ENCODE data around the gene UFL1.
"Not testable (repeated sequence)": the region's sequence is repeated elsewhere in the genome, so short reads cannot be mapped to it uniquely, and the experiment has no call there.

The UFL1 gene

DNA sequence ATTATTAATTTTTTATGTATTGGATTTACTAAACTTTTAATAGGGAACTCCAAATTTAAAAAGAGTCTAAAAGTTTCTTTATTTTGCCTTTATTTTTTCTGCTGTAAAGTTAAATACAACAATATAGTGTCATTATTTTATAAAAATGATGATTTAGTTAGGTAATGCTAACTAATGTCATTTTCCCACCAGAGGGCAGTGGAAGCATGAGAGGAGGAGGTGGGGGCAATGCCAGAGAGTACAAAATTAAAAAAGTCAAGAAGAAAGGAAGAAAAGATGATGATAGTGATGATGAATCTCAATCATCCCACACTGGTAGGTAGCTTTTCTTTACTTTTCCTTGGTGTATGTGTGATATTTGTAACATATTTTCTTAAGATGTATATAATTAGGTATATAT is 21.1 kb downstream of the UFL1 start:
- Mint-ChIP-seq H3K36me3 (peaks cover 36 to 45% of the 10 kb centered on the region in 2 donors), H3K4me3 (no peak overlapping the region), H3K9me3 (no peaks in the 10 kb centered on the region), H3K4me1 (no peaks in the 10 kb centered on the region), H3K27ac (no peak overlapping the region), H3K27me3 (no peaks in the 10 kb centered on the region)
- ATAC-seq (replicated peaks) (no peak), DNase-seq (no peak)

DNA sequence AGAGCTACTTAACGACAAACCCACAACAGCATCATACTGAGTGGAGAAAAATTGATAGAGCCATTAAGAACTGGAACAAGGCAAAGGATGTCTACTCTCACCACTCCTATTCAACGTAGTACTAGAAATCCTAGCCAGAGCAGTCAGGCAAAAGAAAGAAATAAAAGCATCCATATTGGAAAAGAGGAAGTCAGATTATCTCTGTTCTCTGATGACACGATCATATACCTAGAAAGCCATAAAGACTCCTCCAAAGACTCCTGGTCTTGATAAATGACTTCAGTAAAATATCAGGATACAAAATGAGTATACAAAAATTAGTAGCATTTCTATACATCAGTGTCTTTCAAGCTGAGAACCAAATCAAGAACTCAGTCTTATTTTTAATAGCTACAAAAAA is 24.3 kb downstream of the UFL1 start:
- Mint-ChIP-seq H3K4me3 (no peak overlapping the region), H3K4me1 (no peaks in the 10 kb centered on the region), H3K27ac (no peak overlapping the region), H3K27me3 (no peaks in the 10 kb centered on the region), H3K36me3 (peaks cover 33 to 45% of the 10 kb centered on the region in 2 donors), H3K9me3 (no peaks in the 10 kb centered on the region)
- DNase-seq (no peak), ATAC-seq (replicated peaks) (no peak)

DNA sequence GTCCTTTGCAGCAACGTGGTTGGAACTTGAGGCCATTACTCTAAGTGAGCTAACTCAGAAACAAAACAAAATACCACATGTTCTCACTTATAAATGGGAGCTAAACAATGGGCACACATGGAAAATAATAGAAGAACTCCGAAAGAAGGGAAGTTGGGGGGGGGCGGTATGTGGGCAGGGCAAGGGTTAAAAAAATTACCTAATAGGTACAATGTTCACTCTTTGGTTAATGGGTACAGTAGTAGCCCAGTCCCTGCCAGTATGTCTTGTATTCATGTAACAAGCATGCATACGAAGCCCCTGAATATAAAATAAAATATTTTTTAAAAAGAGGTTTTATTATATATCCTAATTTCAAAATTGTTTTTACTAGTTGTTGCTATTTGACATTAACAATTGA is 26.0 kb downstream of the UFL1 start:
- Mint-ChIP-seq H3K27ac (no peak overlapping the region), H3K27me3 (no peaks in the 10 kb centered on the region)

DNA sequence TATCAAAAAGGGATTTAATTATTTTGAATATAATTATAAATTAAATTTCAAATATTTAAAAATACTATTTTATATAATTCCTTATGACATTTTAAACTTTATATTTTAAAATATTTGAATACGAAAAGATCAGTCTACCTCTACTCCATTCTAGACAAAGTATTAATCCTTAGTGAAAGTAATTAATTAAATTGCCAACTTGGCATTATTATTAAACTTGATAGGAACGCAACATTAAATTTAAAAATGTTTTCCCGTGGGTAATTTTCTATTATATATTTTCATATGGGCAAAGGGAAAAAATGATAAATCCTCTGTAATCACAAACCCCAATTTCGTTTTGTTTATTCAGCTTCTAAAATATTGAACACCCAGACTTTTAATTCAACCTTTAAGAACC is 33.0 kb downstream of the UFL1 start:
- H3K9me3 Mint-ChIP-seq, result peaks cover 0 to 2% of the 10 kb centered on the region in 2 donors
- no peaks in the 10 kb centered on the region for H3K27me3 Mint-ChIP-seq
- DNase-seq (no peak), ATAC-seq (replicated peaks) (no peak)
- peaks cover 34 to 46% of the 10 kb centered on the region in 2 donors for H3K36me3 Mint-ChIP-seq
- no peaks in the 10 kb centered on the region for H3K4me1 Mint-ChIP-seq
- no peak overlapping the region for H3K27ac Mint-ChIP-seq
- no peak overlapping the region for H3K4me3 Mint-ChIP-seq

More for the DNA sequence above, 26.0 kb downstream of the UFL1 start:
- DNase-seq (no peak), ATAC-seq (replicated peaks) (no peak)
- H3K9me3 Mint-ChIP-seq, result no peaks in the 10 kb centered on the region
- no peaks in the 10 kb centered on the region for H3K4me1 Mint-ChIP-seq
- peaks cover 30 to 46% of the 10 kb centered on the region in 2 donors for H3K36me3 Mint-ChIP-seq
- no peak overlapping the region for H3K4me3 Mint-ChIP-seq

DNA sequence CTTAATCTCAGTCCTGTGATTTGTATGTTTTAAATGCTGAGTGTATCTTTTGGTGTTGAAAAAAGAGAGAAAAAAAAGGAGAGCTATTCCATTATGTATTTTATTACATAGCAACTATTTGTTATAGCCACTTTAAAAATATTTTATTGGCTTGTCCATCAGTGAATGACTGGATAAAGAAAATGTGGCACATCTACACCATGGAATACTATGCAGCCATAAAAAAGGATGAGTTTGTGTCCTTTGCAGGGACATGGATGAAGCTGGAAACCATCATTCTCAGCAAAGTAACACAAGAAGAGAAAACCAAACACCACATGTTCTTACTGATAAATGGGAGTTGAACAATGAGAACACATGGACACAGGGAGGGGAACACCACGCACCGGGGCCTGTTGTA is 38.1 kb downstream of the UFL1 start:
- peaks cover 18 to 25% of the 10 kb centered on the region in 2 donors for H3K36me3 Mint-ChIP-seq
- H3K4me3 Mint-ChIP-seq; H3K27ac Mint-ChIP-seq; H3K4me1 Mint-ChIP-seq; ATAC-seq (replicated peaks); H3K9me3 Mint-ChIP-seq; DNase-seq; H3K27me3 Mint-ChIP-seq: not testable (repeated sequence)

DNA sequence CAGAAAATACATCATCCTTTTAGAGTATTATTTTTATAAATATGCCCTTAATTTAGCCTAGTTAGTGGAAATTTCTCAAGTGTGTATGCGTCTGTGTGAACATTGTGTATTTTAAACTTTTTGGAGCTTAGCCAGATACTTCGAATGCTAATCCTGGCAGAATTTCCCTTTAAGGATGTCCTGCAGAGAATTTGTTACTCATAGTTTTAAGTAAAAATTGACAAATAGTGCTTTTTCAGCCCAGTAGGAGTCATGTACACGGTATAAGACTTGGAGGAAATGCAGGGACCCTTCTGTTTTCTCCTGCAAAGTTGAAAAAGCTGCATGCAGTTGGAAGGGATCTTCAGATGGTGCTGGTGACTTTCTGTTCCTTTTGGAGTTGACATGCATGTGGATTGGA is 41.3 kb downstream of the UFL1 start, which contains the start of gene FHL5:
TSS of gene FHL5 (plus strand) at position 243 of the 400 bp plus-strand sequence. CDS start 40,486 bp downstream, outside the sequence.
- Mint-ChIP-seq H3K4me1 (no peaks in the 10 kb centered on the region), H3K9me3 (peaks cover 0 to 4% of the 10 kb centered on the region in 2 donors), H3K27me3 (peaks cover 5 to 8% of the 10 kb centered on the region in 2 donors), H3K36me3 (no peaks in the 10 kb centered on the region), H3K27ac (no peak within 1 kb of the TSS), H3K4me3 (no peak within 1 kb of the TSS)
- DNase-seq (no peak), ATAC-seq (replicated peaks) (no peak)

DNA sequence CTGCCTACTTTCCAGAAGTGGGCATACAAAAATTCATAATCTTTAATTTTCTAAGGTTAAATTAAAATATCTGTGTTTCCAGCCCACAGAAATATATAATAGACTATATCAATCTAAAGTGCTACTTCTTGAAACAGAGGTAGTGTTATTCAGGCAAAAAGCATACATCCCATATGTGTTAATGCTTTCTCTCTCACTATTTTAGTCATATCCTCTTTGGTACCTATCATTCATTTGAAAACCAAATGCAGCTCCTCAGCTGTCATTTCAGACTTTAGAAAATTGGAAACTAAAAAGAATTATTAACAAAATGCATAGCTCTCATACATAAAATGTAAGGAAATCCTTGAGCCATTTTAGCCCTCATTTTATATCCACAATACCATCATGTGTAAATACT is 42.2 kb downstream of the UFL1 start:
- no peak overlapping the region for H3K27ac Mint-ChIP-seq
- DNase-seq, result no peak
- H3K36me3 Mint-ChIP-seq, result no peaks in the 10 kb centered on the region
- no peak for ATAC-seq (replicated peaks)
- peaks cover 9 to 16% of the 10 kb centered on the region in 2 donors for H3K27me3 Mint-ChIP-seq
- H3K4me3 Mint-ChIP-seq, result no peak overlapping the region
- no peaks in the 10 kb centered on the region for H3K4me1 Mint-ChIP-seq
- H3K9me3 Mint-ChIP-seq, result peaks cover under 1 to 6% of the 10 kb centered on the region in 2 donors

DNA sequence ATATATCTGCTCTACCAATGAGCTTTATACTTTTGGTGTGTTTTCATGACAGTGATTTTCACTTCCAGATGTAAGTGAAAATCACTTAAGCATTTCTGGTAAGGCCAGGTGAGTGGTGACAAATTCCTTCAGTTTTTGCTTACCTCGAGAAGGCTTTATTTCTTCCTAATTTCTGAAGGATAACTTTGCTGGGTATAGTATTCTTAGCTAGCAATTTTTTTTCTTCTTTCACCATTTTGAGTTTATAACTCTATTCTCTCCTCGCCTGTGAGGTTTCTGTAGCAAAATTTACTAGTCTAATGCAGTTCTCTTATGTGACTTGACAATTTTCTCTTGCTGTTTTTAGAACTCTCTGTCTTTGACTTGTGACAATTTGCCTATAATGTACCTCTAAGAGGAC is 48.4 kb downstream of the UFL1 start:
- DNase-seq, result no peak
- Mint-ChIP-seq H3K27me3 (peaks cover 28 to 38% of the 10 kb centered on the region in 2 donors), H3K4me3 (no peak overlapping the region), H3K9me3 (peaks cover 22 to 35% of the 10 kb centered on the region in 2 donors), H3K27ac (no peak overlapping the region), H3K36me3 (no peaks in the 10 kb centered on the region), H3K4me1 (no peaks in the 10 kb centered on the region)
- no peak for ATAC-seq (replicated peaks)

DNA sequence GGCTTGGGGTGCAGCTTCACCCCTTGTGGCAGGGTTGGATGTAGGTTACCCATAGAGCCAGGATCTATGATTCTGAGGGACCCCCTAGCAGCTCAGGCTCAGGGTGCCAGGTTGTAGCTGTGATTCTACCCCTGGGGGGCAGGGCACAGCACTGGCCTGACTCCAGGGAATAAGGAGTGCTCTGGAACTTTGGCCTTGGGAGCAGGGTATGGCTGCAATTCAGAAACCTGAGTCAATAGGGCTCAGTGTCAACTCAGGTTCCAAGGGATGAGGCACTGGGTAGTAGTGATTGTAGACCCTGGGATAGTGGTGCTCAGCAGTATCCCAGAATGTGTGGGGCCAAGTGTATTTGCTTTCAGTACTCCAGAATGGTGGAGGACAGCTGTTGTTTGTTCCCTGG is 49.9 kb downstream of the UFL1 start:
- H3K4me3 Mint-ChIP-seq, result no peak overlapping the region
- no peak overlapping the region for H3K27ac Mint-ChIP-seq
- H3K36me3 Mint-ChIP-seq, result no peaks in the 10 kb centered on the region
- peaks cover 30 to 41% of the 10 kb centered on the region in 2 donors for H3K27me3 Mint-ChIP-seq
- peaks cover 22 to 31% of the 10 kb centered on the region in 2 donors for H3K9me3 Mint-ChIP-seq
- ATAC-seq (replicated peaks), result no peak
- no peak for DNase-seq
- no peaks in the 10 kb centered on the region for H3K4me1 Mint-ChIP-seq

DNA sequence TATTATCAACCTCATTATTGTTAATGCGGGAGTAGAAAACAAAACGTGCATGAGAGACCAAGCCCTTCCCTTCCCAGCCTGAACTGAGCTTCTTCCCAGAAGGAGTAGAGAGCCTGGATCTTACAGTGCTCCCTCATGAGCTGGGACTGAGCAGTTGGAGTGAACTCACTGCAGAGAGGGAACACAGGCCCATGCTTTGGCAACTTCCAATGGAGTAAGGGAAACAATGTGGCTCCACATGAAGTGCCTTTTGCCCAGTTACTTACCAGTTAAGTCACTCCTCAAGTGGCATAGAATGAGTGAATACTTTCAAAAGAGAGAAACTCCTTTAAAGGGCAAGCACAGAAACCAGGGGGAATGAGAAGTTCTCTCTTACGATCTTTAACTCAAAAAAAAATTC is 53.8 kb downstream of the UFL1 start:
- no peaks in the 10 kb centered on the region for H3K36me3 Mint-ChIP-seq
- peaks cover 18 to 31% of the 10 kb centered on the region in 2 donors for H3K27me3 Mint-ChIP-seq
- DNase-seq (no peak), ATAC-seq (replicated peaks) (no peak)
- H3K4me3 Mint-ChIP-seq, result no peak overlapping the region
- H3K27ac Mint-ChIP-seq, result no peak overlapping the region
- H3K9me3 Mint-ChIP-seq, result peaks cover 9 to 16% of the 10 kb centered on the region in 2 donors
- H3K4me1 Mint-ChIP-seq, result no peaks in the 10 kb centered on the region

DNA sequence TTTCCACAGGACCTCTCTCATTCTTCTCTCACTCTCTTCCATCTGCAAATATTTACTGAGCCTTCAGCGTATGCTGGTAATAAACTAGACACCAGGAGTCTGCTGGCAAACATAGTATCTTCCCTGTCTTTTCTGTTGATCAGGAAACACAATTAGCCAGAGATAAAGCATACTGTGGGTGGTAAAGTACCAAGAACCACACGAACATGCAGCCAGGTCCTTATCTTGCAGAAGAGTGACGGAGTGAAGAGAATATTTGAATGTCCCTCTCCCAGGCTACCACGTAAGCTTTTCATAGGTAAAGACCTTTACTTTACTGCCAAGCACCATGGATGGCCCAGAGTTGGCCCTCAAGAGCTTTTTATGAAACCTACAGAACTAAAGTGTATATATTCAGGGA is 54.6 kb downstream of the UFL1 start:
- H3K36me3 Mint-ChIP-seq, result no peaks in the 10 kb centered on the region
- H3K27me3 Mint-ChIP-seq, result peaks cover 18 to 31% of the 10 kb centered on the region in 2 donors
- no peak overlapping the region for H3K27ac Mint-ChIP-seq
- DNase-seq, result no peak
- H3K9me3 Mint-ChIP-seq, result peaks cover 4 to 8% of the 10 kb centered on the region in 2 donors
- ATAC-seq (replicated peaks), result no peak
- no peaks in the 10 kb centered on the region for H3K4me1 Mint-ChIP-seq
- H3K4me3 Mint-ChIP-seq, result no peak overlapping the region

DNA sequence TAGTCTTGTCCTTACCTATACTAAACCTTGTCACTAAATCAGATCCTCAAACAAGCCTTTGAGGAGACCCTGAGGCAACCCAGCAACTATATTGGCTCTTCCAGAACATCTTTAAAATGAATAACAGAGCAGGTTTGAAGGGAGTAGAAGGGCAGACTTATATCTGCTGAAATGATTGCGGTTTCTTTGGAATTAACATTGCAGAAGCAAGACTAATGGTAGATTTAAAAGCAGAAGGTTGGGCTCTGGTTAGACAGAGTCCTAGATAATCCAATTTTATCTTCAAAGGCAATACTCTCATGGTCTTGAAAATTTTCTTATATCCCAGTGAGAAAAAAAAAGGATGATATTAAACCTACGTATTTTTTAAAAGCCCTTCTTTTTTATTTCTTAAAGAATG is 60.4 kb downstream of the UFL1 start:
- Mint-ChIP-seq H3K4me1 (no peaks in the 10 kb centered on the region), H3K27me3 (peaks cover 10 to 23% of the 10 kb centered on the region in 2 donors), H3K4me3 (no peak overlapping the region), H3K36me3 (no peaks in the 10 kb centered on the region), H3K27ac (no peak overlapping the region), H3K9me3 (no peaks in the 10 kb centered on the region)
- DNase-seq (no peak), ATAC-seq (replicated peaks) (no peak)

DNA sequence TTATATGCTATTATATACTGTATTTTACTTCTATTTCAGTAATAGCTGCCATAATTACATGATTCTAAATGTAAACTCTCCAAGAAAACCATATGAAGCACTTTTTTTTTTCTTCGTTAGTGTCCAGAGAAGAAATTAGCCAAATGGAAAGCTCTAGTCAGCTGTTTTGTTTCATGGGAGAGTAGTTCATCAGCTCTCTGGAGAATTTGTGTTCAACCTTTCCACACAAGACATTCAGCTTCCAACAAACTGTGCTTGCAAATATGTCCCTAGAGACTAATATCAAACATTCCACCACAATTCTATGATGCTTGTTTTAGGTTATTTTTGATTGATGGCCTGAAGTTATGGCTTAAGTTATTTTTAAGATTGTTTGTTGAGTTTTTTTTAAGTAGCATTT is 60.8 kb downstream of the UFL1 start:
- Mint-ChIP-seq H3K4me3 (no peak overlapping the region), H3K27me3 (peaks cover 6 to 19% of the 10 kb centered on the region in 2 donors), H3K27ac (no peak overlapping the region), H3K9me3 (no peaks in the 10 kb centered on the region), H3K36me3 (no peaks in the 10 kb centered on the region), H3K4me1 (no peaks in the 10 kb centered on the region)
- no peak for ATAC-seq (replicated peaks)
- no peak for DNase-seq

DNA sequence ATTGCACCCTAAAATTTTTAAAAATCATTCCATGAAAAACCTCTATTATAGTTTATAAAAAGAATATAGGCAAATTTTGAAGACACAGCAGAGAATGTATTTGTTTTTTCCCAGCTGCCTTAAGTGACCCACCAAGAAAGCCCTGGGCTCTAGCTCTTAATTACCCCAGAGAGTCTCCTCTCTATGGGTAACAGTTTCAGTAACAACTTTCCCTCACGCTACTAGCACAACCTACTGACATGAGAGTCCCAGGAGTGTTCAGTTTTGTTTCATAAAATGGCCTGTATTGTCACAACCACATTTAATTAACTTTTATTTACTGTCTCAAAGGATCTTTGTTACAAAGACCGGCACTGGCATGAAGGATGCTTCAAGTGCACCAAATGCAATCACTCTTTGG is 82.8 kb downstream of the UFL1 start:
- H3K4me3 Mint-ChIP-seq, result no peak overlapping the region
- no peaks in the 10 kb centered on the region for H3K36me3 Mint-ChIP-seq
- no peak for ATAC-seq (replicated peaks)
- H3K27me3 Mint-ChIP-seq, result peaks cover 17 to 27% of the 10 kb centered on the region in 2 donors
- H3K27ac Mint-ChIP-seq, result no peak overlapping the region
- peaks cover 0 to under 1% of the 10 kb centered on the region in 2 donors for H3K4me1 Mint-ChIP-seq
- no peaks in the 10 kb centered on the region for H3K9me3 Mint-ChIP-seq
- no peak for DNase-seq
